K562 treated with DMSO at 1 percent for 48 hours (cell line): ENCODE results near the gene RIPPLY3. TPM values are rescaled to one million over a fixed set of nuclear protein-coding genes. Genes with fewer than 3 reads are reported as not detected.

Source experiments
- total RNA-seq: library from RNA; unstranded; fragments of 300-600 nt; gene quantifications from 2 replicates; pipeline ENCODE4 v1.2.3, GENCODE V29; 2022; ENCODE audit warnings: low replicate concordance; ENCODE audit errors: extremely low read depth

Gene RIPPLY3
- total RNA-seq: not detected in 2 replicates

DNA sequence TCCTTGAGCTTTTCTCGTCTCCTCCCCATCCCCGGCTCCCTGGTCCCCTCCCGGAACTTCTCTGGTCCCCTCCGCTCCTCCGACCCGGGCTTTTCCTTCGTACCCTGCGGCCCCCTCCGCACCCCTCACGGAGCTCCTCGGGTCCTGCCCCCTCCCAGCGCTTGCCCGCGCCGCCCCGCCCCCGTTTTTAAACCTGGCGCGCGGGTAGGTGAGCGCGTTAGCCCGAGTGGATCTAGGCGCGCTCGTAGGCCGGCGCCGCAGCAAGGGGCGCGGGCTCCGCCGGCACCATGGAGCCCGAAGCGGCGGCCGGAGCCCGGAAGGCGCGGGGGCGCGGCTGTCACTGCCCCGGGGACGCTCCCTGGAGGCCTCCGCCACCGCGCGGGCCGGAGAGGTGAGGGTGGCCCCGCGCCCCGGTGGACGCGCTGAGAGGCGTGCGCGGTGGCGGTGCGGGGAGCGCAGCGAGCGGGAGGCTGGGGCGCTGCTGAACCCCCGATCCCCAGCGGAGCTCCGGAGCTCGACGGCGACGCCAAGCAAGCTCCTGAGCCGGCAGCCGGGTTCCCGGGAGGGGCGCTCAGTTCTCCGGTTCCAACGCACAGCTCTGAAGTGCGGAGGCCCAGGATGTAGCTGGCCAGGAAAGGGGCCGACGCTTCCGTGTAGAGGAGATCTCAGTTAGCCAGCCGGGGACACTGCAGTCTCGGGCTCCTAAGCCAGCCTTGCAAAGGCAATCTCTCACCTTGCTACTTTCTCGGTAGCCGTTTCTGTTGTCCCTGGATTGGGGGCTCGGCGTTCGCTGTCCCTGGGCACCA lies at the start of gene RIPPLY3:
Gene RIPPLY3, plus strand, starts transcription at position 217 of the 806 bp plus-strand sequence. Its CDS starts 71 bp downstream, at position 288.

GRCh38 chr21:36966066-36966820 lies 40.3 kb upstream of the RIPPLY3 start, which contains the start of gene HLCS:
HLCS (minus strand) TSS chr21:36966669; CDS start chr21:36966638, 31 bp downstream.

Other genes with a start within 250 kb of the RIPPLY3 start
- not detected in 2 replicates for gene HLCS, start 40.0 kb upstream of the RIPPLY3 start, total RNA-seq
- not detected in 2 replicates for gene PIGP, start 66.4 kb downstream of the RIPPLY3 start, total RNA-seq
- 970 TPM in 1 of 2 replicates, not detected in the other for gene TTC3, start 66.6 kb downstream of the RIPPLY3 start, total RNA-seq